ENCODE data around the gene KLHDC9.
A peak's percentile ranks its signal among the peaks of the same experiment; 100 is the strongest.

Gene KLHDC9

DNA sequence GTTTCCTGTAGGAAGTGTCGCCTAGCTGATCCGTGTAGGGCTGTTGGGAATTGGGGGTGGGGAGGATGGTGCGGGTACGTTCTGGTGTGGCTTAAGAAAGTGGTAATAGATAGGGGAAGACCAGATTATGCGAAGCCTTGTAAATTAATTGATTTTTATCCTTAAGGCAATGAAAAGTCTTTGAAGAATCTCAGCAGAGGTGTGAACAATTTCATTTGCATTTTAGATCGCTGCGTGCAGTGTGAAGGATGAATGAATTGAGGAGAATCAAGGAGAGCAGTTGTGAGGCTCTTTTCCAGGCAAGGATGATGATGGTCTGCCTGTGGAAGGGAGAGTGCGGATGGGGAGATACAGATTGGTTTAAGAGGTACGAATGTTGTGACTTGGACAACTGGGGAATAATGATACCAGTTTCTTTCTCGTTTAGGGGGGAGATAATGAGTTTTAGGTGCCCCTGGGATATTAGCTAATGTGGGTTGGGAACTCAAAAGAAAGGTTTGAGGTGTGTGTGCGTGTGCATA, 35.1 kb downstream of the KLHDC9 start:
- DNase-seq = peak; percentile 60

DNA sequence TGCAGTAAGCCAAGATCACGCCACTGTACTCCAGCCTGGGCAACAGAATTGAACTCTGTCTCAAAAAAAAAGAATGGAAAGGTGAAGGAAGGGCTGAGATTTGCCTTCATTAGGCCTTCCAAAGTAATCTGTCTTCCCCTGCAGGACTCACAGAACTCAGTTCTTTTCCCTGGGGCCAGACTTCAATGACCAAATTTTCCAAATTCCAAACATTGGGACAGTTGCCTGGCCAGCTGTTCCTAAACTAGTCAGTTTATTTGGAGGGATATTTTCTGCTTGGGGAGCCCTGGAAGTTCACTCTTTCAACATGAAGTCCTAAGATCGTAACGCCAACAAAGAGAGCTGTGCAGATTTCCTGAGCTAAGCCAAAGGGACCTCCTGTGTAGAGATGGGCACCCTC, 39.7 kb downstream of the KLHDC9 start:
- no peak for DNase-seq

DNA sequence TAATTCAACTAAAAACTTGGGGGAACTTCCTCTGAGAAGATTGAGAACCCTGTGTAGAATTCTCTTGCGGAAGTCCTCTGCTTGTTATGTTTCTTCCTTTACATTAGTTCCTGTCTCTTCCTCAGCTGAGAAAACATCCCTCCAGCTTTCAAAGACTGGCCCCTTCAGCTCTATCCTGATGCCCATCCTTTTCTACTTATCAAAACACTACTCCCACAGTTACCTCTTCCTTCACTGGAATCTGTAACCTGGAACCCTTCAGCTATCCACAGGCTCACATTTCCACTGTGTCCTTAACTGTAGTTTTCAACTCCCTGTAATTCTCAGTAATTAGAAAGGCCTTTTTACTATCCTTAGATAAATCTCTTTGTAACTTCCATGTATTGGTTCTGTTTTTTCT, 40.3 kb downstream of the KLHDC9 start:
- no peak for DNase-seq

DNA sequence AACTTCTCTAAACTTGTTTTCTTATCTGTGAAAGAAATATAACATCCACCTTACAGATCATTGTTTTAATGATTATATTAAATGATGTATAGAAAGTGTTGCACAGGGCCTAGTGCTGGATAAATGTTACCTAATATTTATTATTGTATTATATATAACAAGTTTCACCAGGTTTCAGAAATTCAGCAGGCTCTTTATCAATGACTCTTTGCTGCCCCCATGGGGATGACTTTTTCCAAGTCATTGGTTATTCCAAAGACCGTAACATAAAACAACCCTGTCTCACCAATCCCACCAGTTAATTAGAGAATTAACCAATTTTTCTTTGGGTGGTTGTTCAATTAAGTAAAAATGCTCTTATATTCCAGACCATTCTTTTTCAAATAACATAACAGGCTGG, 41.6 kb downstream of the KLHDC9 start:
- peak; percentile 12 for DNase-seq

DNA sequence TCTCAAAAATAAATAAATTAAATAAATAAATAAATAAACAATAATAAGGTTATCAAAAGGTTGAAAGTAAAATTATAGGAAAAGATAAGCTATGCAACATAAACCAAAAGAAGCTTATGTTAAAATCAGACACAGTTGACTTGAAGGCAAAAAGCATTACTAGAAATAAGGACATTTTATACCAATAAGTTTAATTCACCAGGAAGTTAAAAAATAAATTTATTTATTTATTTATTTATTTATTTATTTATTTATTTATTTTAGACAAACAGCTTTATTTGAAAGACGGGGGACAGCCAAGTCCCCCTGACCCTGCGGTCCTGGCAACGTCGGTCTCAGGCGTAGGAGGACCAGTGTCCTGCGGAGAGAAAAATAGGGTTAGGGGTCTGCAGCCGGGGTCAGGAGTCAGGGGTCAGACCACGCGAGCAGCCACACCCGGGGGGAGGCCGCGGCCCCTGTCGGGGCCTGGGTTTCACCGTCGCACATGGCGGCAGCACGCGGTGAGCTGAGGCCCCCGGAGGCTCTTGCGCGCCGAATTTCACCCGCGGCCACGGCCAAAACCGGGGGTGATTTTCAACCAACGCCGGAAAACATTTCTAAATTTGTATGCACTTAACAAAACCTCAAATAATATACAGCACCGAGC, 42.7 kb downstream of the KLHDC9 start:
- DNase-seq = no peak

DNA sequence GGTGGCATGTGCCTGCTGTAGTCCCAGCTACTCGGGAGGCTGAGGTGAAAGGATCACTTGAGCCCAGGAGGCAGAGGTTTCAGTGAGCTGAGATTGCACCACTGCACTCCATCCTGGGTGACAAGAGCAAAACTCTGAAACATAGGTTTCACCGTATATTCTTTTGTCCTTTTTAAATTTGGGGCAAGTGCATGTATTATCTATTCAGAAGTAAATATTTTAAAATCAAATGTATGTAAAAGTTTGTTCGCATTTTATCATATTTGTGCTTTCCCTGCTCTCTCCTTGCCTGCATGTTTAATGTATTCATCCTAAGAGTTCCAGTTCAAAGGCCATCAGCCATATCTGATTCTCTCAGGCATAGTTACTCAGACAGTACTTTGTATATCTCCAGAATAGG, 47.7 kb downstream of the KLHDC9 start:
- no peak for DNase-seq
